Measurements from ENCODE around the gene MRPL34. TPM values are rescaled to one million over a fixed set of nuclear protein-coding genes. Genes with fewer than 3 reads are reported as not detected.

MRPL34 gene
- total and polyA plus RNA-seq, 9 of the 15 experiments (the other 6 are each of a cell fraction or from before 2014, with no cell fraction given) = 11.5 to 256 (median 72.5) TPM

DNA sequence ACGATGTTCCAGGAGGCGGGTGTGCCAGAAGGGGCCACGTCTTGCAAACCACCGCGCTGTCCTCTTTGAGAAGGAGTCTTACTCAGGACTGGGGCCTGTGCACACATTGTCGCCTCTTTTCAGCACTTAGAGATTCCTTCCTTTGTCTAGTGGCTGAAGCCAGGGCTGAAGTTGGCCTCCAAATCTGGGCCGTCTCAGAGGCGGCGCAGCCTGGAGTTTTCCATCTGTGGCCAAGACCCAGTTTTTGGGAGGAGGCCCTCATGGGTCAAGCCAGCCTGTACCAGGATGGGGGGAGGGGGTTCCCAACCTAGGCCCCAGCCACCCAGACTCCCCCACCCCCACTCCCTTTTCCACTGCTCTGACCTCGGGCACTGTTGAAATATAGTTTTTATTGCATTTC lies 17.2 kb downstream of the MRPL34 start (continued):
- TF ChIP-seq, protein P1, sequence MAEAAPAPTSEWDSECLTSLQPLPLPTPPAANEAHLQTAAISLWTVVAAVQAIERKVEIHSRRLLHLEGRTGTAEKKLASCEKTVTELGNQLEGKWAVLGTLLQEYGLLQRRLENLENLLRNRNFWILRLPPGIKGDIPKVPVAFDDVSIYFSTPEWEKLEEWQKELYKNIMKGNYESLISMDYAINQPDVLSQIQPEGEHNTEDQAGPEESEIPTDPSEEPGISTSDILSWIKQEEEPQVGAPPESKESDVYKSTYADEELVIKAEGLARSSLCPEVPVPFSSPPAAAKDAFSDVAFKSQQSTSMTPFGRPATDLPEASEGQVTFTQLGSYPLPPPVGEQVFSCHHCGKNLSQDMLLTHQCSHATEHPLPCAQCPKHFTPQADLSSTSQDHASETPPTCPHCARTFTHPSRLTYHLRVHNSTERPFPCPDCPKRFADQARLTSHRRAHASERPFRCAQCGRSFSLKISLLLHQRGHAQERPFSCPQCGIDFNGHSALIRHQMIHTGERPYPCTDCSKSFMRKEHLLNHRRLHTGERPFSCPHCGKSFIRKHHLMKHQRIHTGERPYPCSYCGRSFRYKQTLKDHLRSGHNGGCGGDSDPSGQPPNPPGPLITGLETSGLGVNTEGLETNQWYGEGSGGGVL (CRISPR knock-in tag; IDR thresholded peaks at IDR 0.05) = no peak

GRCh38 chr19:17323300-17323963 lies 17.8 kb downstream of the MRPL34 start:
- no peaks in the 10 kb centered on the region for H3K9me3 ChIP-seq (replicated peaks; ENCODE audit: control insufficient read depth, insufficient read depth, low read depth, low read length)
- peaks cover 4% of the 10 kb centered on the region for H3K9me1 ChIP-seq (ENCODE audit: control insufficient read depth, insufficient read depth, low read length)
- BruUV-seq (replicated peaks) = no TSS peak
- no peak overlapping the region for H3K27ac ChIP-seq (ENCODE audit: extremely low read depth, low read depth, low read length)
- no peak overlapping the region for H2AFZ ChIP-seq (ENCODE audit: low read depth, low read length)
- H3K27me3 ChIP-seq (ENCODE audit: control insufficient read depth in 2 of 2, insufficient read depth in 2 of 2, low read length in 2 of 2) = no peaks in the 10 kb centered on the region
- no peak overlapping the region for H3K4me2 ChIP-seq (ENCODE audit: insufficient read depth, low read length)
- H4K20me1 ChIP-seq (replicated peaks; ENCODE audit: control insufficient read depth, insufficient read depth, low read length) = no peaks in the 10 kb centered on the region; the same call in 1 of the 2 replicates
- peaks cover 3 to 42% of the 10 kb centered on the region in 2 experiments; a peak in 4 of 5 replicates for H3K4me1 ChIP-seq (replicated peaks in 1 of 2; ENCODE audit: control insufficient read depth in 2 of 2, insufficient read depth in 2 of 2, low read length in 2 of 2)
- ChIA-PET POLR2A (interaction anchor here (0.7 to 6.9 kb wide), 2 partner anchors 11 to 68 kb away, joined by 4 to 41 read pairs; partner anchors contain the start of gene ANO8), CTCF (ENCODE audit: low intra/inter-chr PET ratio) (no interaction called here)
- no peaks in the 10 kb centered on the region for H3K79me2 ChIP-seq (ENCODE audit: control insufficient read depth, insufficient read depth, low read length)
- intact Hi-C loops (cut with micrococcal nuclease) = no loop called here
- ATAC-seq (no peak), DNase-seq (ENCODE audit: extremely low read depth in 1 of 4, low spot score in 3 of 4) (peak in 1 of 4 experiments; percentile 13), FAIRE-seq (no peak)
- 85% methylated on average over 11 of the region's 56 CpGs for WGBS (ENCODE audit: insufficient coverage, low coverage, missing lambda C conversion rate)
- H3K36me3 ChIP-seq (ENCODE audit: control insufficient read depth, insufficient read depth, low read length) = peaks cover 43% of the 10 kb centered on the region
- no peak overlapping the region for H3K4me3 ChIP-seq
- TF ChIP-seq ZFP91 (CRISPR knock-in tag; IDR thresholded peaks at IDR 0.05) (no peak), HMGN3 (IDR thresholded peaks at IDR 0.05; ENCODE audit: borderline replicate concordance, extremely low read depth, insufficient read length, low read depth, low read length) (no peak), CHD1 (IDR thresholded peaks at IDR 0.05; ENCODE audit: low read length) (no peak), MECOM (CRISPR knock-in tag; IDR thresholded peaks at IDR 0.05) (no peak), MYBL2 (IDR thresholded peaks at IDR 0.05; ENCODE audit: low read depth) (no peak), MYBL2 (CRISPR knock-in tag; IDR thresholded peaks at IDR 0.05; ENCODE audit: borderline replicate concordance) (no peak), CBFA2T2 (conservative IDR thresholded peaks at IDR 0.05) (no peak), SAFB2 (IDR thresholded peaks at IDR 0.05; ENCODE audit: borderline replicate concordance, low read depth, low read length, severe bottlenecking) (no peak), LEF1 (IDR thresholded peaks at IDR 0.05) (no peak), SIX5 (IDR thresholded peaks at IDR 0.05; ENCODE audit: borderline replicate concordance in 1 of 2, insufficient read depth in 1 of 2, low read depth in 1 of 2, low read length in 2 of 2) (no peak), ZNF436 (CRISPR knock-in tag; IDR thresholded peaks at IDR 0.05) (no peak)
- TF ChIP-seq, protein P2, sequence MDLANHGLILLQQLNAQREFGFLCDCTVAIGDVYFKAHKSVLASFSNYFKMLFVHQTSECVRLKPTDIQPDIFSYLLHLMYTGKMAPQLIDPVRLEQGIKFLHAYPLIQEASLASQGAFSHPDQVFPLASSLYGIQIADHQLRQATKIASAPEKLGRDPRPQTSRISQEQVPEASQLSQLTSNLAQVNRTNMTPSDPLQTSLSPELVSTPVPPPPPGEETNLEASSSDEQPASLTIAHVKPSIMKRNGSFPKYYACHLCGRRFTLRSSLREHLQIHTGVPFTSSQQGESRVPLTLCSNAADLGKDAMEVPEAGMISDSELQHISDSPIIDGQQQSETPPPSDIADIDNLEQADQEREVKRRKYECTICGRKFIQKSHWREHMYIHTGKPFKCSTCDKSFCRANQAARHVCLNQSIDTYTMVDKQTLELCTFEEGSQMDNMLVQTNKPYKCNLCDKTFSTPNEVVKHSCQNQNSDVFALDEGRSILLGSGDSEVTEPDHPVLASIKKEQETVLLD (IDR thresholded peaks at IDR 0.05) = no peak
- TF ChIP-seq, protein P3, sequence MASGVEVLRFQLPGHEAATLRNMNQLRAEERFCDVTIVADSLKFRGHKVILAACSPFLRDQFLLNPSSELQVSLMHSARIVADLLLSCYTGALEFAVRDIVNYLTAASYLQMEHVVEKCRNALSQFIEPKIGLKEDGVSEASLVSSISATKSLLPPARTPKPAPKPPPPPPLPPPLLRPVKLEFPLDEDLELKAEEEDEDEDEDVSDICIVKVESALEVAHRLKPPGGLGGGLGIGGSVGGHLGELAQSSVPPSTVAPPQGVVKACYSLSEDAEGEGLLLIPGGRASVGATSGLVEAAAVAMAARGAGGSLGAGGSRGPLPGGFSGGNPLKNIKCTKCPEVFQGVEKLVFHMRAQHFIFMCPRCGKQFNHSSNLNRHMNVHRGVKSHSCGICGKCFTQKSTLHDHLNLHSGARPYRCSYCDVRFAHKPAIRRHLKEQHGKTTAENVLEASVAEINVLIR (CRISPR knock-in tag; IDR thresholded peaks at IDR 0.05) = no peak
- no peak overlapping the region for H3K9ac ChIP-seq (ENCODE audit: insufficient read depth in 1 of 2, low read depth in 2 of 2, low read length in 2 of 2)
- in situ Hi-C loops (cut with MboI) = no loop called here

Measured in K562 (cell line).